Amniotic stem cell (primary cell): Measurements from ENCODE around the gene HMGB3.
"Not testable (repeated sequence)": the region's sequence is repeated elsewhere in the genome, so short reads cannot be mapped to it uniquely, and the experiment has no call there.

Experiments used
- DNase-seq: peaks from one replicate; lab custom pipeline; 2025; lab: John Stamatoyannopoulos, UW

Gene HMGB3

GRCh38 chrX:150982788-150983520, at the start of gene HMGB3:
Gene HMGB3, plus strand, starts transcription at chrX:150983335. Its CDS starts 2,265 bp downstream, at chrX:150985600.
- peak; percentile 66 for DNase-seq

DNA sequence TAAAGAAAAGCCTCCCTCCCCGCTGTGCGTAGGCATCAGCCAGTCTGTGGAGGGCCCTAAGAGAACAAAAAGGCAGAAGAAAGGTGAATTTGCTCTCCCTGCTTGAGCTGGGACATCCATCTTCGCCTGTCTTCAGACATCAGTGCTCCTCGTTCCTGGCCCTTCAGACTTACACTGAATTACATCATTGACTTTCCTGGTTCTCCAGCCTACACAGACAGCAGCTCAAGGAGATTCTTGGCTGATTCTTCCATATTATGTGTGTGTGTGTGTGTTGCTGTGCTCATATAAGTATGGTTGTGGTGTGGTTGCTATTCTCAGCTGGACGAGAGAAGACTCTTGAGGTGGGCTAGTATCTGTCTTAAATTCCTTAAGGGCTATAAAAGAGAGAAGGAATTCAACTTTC, 49.2 kb upstream of the HMGB3 start:
- DNase-seq: no peak

DNA sequence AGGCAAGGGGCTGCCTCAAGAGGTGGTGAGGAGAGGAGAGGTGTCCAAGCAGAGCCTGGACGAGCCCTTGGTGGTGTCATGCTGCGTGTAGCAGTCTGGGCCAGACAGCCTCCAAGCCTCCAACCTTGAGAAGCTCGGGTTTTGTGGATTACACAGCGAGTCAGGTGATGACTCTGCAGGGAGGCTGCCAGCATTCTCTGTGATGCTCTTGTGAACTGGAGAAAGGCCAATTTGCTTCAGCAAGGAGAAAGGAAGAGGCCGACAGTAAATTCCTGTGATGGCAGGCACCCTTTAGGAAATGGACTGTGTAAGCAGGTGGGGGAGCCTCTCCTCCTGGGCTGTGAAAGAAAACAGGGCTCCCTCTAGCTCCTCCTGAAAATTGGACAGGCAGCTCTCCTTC, 48.7 kb upstream of the HMGB3 start:
- peak; percentile 7 for DNase-seq

- peak; percentile 10 for DNase-seq
Observed at GRCh38 chrX:150935467-150935866, 47.7 kb upstream of the HMGB3 start.

GRCh38 chrX:150936556-150936955, 46.6 kb upstream of the HMGB3 start:
- no peak for DNase-seq

- no peak for DNase-seq
Observed at GRCh38 chrX:150940844-150941495, 42.2 kb upstream of the HMGB3 start.

- no peak for DNase-seq
Observed at GRCh38 chrX:150941580-150941979, 41.6 kb upstream of the HMGB3 start.

- no peak for DNase-seq
Observed at GRCh38 chrX:150942942-150943594, 40.1 kb upstream of the HMGB3 start.

DNA sequence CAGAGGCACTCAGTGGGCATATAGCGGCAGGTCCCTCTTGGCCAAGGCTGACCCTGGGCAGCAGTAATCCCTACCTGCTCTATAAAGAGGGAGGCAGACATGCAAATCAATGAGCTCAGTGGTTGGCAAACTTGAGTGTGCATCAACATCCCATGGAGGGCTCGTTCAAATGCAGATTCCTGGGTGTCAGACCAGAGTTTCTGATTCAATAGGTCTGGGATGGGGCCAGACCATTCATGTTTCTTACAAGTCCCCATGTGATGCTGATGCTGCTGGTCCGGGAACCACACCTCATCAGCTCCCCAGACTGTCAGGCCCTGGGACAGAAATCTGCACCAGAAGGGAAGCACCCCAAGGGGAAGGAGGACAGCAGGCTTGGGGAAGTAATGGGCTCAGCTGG, 38.9 kb upstream of the HMGB3 start:
- no peak for DNase-seq

DNA sequence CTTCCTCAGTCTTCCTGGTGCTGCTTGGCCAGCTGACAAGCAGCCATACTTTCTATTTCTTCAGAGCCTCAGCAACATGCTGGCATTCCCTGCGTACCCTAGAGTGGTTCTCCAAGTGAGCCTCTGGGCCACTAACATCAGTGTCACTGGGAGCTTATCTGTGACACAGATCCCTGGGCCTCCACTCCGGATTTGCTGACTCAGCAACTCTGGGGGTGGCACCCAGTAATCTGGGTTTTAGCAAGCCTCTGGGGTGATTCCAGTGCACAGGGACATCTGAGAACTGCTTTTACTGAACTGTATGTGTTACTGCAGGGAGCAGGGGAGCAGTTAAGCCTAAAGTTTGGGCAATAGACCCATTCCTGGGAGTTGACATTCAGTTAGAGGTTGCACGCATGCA, 28.2 kb upstream of the HMGB3 start:
- no peak for DNase-seq

GRCh38 chrX:150955590-150955989, 27.5 kb upstream of the HMGB3 start:
- DNase-seq: no peak

- no peak for DNase-seq
Observed at GRCh38 chrX:150958177-150958576, 25.0 kb upstream of the HMGB3 start.

- no peak for DNase-seq
Observed at GRCh38 chrX:150959557-150959956, 23.6 kb upstream of the HMGB3 start.

- no peak for DNase-seq
Observed at GRCh38 chrX:150961631-150962030, 21.5 kb upstream of the HMGB3 start.

DNA sequence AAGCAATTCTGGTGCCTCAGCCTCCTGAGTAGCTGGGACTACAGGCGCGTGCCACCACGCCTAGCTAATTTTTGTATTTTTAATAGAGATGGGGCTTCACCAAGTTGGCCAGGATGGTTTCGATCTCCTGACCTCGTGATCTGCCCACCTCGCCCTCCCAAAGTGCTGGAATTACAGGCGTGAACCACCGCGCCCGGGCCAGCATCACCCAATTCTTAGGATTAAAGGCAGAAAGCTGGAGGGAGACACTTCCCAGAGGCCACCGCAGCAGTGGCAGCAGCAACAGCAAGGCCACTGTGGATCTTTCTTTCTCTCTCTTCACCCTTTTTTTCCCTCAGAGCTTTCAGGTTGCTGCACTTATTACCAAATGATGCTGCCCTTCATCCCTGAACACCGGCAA, 18.7 kb upstream of the HMGB3 start:
- not testable (repeated sequence) for DNase-seq

- DNase-seq: no peak
Observed at GRCh38 chrX:150966235-150966634, 16.9 kb upstream of the HMGB3 start.

GRCh38 chrX:150966742-150967141, 16.4 kb upstream of the HMGB3 start:
- no peak for DNase-seq

DNA sequence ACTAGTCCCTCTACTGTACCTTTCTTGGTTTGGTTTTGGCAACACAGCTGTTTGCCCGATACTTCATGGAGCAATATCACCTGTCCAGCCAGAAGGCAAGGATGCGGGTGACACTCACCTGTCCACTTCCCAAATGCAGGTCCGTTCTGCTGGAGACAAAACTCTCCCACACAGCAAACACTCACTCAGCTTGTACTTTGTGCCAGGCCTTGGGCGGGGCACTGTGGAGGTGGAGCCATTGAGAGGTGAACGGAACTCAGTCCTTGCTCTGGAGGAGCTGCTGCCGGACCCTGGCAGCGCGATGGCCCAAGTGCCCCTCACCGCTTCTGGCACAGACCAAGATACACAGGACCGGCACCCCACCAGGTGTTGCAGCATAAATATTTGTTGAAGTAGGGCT, 15.3 kb upstream of the HMGB3 start:
- no peak for DNase-seq

- DNase-seq: no peak
Observed at GRCh38 chrX:150968862-150969720, 14.0 kb upstream of the HMGB3 start.

DNA sequence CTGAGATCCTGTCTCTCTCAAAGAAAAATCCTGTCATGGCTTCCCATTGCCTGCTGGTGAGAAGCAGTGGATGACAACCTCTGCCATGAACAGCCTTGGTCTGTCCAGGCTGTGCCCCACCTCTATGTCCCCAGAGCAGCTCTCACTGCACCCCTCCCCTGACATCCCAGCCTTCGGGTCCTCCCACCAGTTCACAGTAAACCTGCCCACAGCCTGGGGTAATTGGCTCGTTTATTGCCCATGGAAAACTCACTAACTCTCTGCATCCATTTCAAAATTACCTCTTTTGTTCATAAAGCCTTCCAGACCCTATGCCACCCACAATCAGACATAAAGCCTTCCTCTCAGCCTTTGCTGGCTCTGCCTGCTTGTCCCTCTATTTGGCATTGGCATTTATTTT, 10.7 kb upstream of the HMGB3 start:
- no peak for DNase-seq

DNA sequence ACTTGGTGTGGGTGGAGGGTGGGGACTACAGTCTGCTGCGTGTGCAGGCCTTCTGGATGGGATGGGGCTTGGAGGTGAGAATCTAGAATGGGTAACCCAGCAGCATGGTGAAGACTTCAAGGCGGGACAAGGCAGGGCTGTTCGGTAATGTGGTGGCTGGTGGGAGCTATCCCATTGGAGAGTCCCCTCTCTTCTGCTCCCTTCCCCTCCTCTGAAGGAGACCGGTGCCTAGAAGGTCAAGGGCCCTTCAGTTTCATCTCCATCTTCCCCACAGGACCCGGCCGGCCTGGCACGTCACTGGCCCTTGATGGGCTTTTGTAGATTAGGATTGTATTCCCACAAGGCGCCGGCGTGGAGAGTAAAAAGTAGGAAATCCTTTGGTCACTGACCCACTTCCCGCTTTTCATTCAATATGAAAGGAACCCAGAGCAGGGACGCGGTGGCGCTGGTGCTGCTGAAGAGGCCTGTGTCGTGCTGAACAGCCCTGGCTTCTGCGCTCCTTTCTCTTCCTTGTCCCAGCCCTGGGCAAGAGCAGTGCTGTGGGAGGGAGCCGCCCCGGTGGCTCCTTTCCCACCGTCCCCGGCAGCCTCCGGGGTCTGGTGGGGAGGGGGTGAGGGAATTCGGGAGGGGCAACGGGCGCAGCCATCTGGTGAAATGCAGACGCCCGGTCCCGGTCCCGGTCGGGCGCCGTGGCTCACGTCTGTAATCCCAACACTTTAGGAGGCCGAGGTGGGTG, 7.3 kb upstream of the HMGB3 start:
- no peak for DNase-seq
